SK-N-SH treated with all-trans-retinoic acid at 6 μM for 48 hours (cell line): Measurements from ENCODE around the gene ACOD1.
A peak's percentile ranks its signal among the peaks of the same experiment; 100 is the strongest.

Experiments
- ATAC-seq: fragments of 200-7000 bp; cut with Tn5 transposase; 3 replicates; pipeline ENCODE4 v1.9.1; 2020; ENCODE audit warnings: mild to moderate bottlenecking, moderate library complexity
- ARNTL ChIP-seq: fragments of 450-650 bp; formaldehyde crosslinking; IDR thresholded peaks from 2 replicates; pipeline ENCODE4 v1.5.0; 2020; ENCODE audit warnings: low read depth, mild to moderate bottlenecking, moderate library complexity, borderline replicate concordance
- BACH2 ChIP-seq: fragments of 250-450 bp; sonication (Bioruptor Pico); IDR thresholded peaks from 2 replicates; pipeline ENCODE4 v1.9.0; 2021; ENCODE audit warnings: mild to moderate bottlenecking, borderline replicate concordance
- CSDC2 ChIP-seq: fragments of 250-450 bp; sonication (Bioruptor Pico); IDR thresholded peaks from 2 replicates; pipeline ENCODE4 v1.5.0; 2020; ENCODE audit warnings: mild to moderate bottlenecking, moderate library complexity
- ESRRG ChIP-seq: fragments of 250-450 bp; sonication (Bioruptor Pico); IDR thresholded peaks from 2 replicates; pipeline ENCODE4 v1.6.1; 2021; ENCODE audit warnings: mild to moderate bottlenecking
- GLIS3 ChIP-seq: fragments of 250-450 bp; sonication (Bioruptor Pico); IDR thresholded peaks from 2 replicates; pipeline ENCODE4 v1.5.0; 2020; ENCODE audit warnings: mild to moderate bottlenecking, moderate library complexity
- ISL1 ChIP-seq: fragments of 250-450 bp; sonication (Bioruptor Pico); IDR thresholded peaks from 2 replicates; pipeline ENCODE4 v2.1.2; 2022; ENCODE audit warnings: mild to moderate bottlenecking, moderate library complexity
- OSR1 ChIP-seq: fragments of 250-450 bp; sonication (Bioruptor Pico); IDR thresholded peaks from 2 replicates; pipeline ENCODE4 v1.8.0; 2022; ENCODE audit warnings: moderate library complexity, mild to moderate bottlenecking, inconsistent platforms
- PATZ1 ChIP-seq: fragments of 250-450 bp; sonication (Bioruptor Pico); IDR thresholded peaks from 2 replicates; pipeline ENCODE4 v1.8.0; 2020; ENCODE audit warnings: mild to moderate bottlenecking, moderate library complexity, borderline replicate concordance
- PPARA ChIP-seq: fragments of 250-450 bp; sonication (Bioruptor Pico); IDR thresholded peaks from 2 replicates; pipeline ENCODE4 v1.5.0; 2020; ENCODE audit warnings: mild to moderate bottlenecking, borderline replicate concordance
- RARB ChIP-seq: fragments of 250-450 bp; sonication (Bioruptor Pico); IDR thresholded peaks from 2 replicates; pipeline ENCODE4 v1.8.0; 2021; ENCODE audit warnings: mild to moderate bottlenecking, moderate library complexity
- SNAI2 ChIP-seq: fragments of 250-450 bp; sonication (Bioruptor Pico); IDR thresholded peaks from 2 replicates; pipeline ENCODE4 v1.5.0; 2020; ENCODE audit warnings: mild to moderate bottlenecking, moderate library complexity
- TCF4 ChIP-seq: fragments of 250-450 bp; sonication (Bioruptor Pico); IDR thresholded peaks from 2 replicates; pipeline ENCODE4 v1.8.0; 2021; ENCODE audit warnings: mild to moderate bottlenecking, moderate library complexity, borderline replicate concordance
- TOX ChIP-seq: fragments of 250-450 bp; sonication (Bioruptor Pico); IDR thresholded peaks from 2 replicates; pipeline ENCODE4 v1.8.0; 2021; ENCODE audit warnings: mild to moderate bottlenecking, moderate library complexity, borderline replicate concordance
- ZC3H10 ChIP-seq: fragments of 250-450 bp; sonication (Bioruptor Pico); IDR thresholded peaks from 2 replicates; pipeline ENCODE4 v1.5.1; 2021; ENCODE audit warnings: mild to moderate bottlenecking, moderate library complexity
- ZFP3 ChIP-seq: fragments of 250-450 bp; sonication (Bioruptor Pico); IDR thresholded peaks from 2 replicates; pipeline ENCODE4 v1.5.0; 2020; ENCODE audit warnings: mild to moderate bottlenecking, moderate library complexity
- ZFP30 ChIP-seq: fragments of 450-650 bp; formaldehyde crosslinking; IDR thresholded peaks from 2 replicates; pipeline ENCODE4 v1.5.0; 2022; ENCODE audit warnings: mild to moderate bottlenecking, moderate library complexity
- ZNF565 ChIP-seq: fragments of 450-650 bp; formaldehyde crosslinking; conservative IDR thresholded peaks from 2 replicates; pipeline ENCODE4 v1.5.0; 2020; ENCODE audit warnings: low read depth, mild to moderate bottlenecking, moderate library complexity
- ZNF70 ChIP-seq: fragments of 450-650 bp; formaldehyde crosslinking; IDR thresholded peaks from 2 replicates; pipeline ENCODE4 v1.5.0; 2020; ENCODE audit warnings: mild to moderate bottlenecking, moderate library complexity
- ZNF8 ChIP-seq: fragments of 450-650 bp; formaldehyde crosslinking; IDR thresholded peaks from 2 replicates; pipeline ENCODE4 v1.5.0; 2020; ENCODE audit warnings: mild to moderate bottlenecking, moderate library complexity
- TF ChIP-seq, protein P1 (sequence below): fragments of 250-450 bp; sonication (Bioruptor Pico); IDR thresholded peaks from 2 replicates; pipeline ENCODE4 v1.5.1; 2020; ENCODE audit warnings: low read depth, mild to moderate bottlenecking, moderate library complexity
- TF ChIP-seq, protein P2 (sequence below): fragments of 250-450 bp; sonication (Bioruptor Pico); IDR thresholded peaks from 2 replicates; pipeline ENCODE4 v1.8.0; 2021; ENCODE audit warnings: low read depth, mild to moderate bottlenecking, moderate library complexity, borderline replicate concordance
- TF ChIP-seq, protein P3 (sequence below): fragments of 250-450 bp; sonication (Bioruptor Pico); IDR thresholded peaks from 2 replicates; pipeline ENCODE4 v1.5.1; 2021; ENCODE audit warnings: mild to moderate bottlenecking, moderate library complexity

Gene ACOD1

GRCh38 chr13:76934671-76935070 lies 13.6 kb upstream of the ACOD1 start:
- no peak for ATAC-seq
- TF ChIP-seq TOX (CRISPR knock-in tag) (no peak), TCF4 (CRISPR knock-in tag) (no peak), PATZ1 (CRISPR knock-in tag) (no peak), ZC3H10 (CRISPR knock-in tag) (no peak), ZFP30 (CRISPR knock-in tag) (no peak), BACH2 (CRISPR knock-in tag) (no peak), CSDC2 (CRISPR knock-in tag) (no peak), GLIS3 (CRISPR knock-in tag) (no peak), ZNF565 (CRISPR knock-in tag) (no peak), ESRRG (no peak)
- TF ChIP-seq, protein P1, sequence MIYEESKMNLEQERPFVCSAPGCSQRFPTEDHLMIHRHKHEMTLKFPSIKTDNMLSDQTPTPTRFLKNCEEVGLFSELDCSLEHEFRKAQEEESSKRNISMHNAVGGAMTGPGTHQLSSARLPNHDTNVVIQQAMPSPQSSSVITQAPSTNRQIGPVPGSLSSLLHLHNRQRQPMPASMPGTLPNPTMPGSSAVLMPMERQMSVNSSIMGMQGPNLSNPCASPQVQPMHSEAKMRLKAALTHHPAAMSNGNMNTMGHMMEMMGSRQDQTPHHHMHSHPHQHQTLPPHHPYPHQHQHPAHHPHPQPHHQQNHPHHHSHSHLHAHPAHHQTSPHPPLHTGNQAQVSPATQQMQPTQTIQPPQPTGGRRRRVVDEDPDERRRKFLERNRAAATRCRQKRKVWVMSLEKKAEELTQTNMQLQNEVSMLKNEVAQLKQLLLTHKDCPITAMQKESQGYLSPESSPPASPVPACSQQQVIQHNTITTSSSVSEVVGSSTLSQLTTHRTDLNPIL (CRISPR knock-in tag) = no peak
- TF ChIP-seq, protein P2, sequence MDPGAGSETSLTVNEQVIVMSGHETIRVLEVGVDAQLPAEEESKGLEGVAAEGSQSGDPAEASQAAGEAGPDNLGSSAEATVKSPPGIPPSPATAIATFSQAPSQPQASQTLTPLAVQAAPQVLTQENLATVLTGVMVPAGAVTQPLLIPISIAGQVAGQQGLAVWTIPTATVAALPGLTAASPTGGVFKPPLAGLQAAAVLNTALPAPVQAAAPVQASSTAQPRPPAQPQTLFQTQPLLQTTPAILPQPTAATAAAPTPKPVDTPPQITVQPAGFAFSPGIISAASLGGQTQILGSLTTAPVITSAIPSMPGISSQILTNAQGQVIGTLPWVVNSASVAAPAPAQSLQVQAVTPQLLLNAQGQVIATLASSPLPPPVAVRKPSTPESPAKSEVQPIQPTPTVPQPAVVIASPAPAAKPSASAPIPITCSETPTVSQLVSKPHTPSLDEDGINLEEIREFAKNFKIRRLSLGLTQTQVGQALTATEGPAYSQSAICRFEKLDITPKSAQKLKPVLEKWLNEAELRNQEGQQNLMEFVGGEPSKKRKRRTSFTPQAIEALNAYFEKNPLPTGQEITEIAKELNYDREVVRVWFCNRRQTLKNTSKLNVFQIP = no peak

GRCh38 chr13:76936763-76937162 lies 11.5 kb upstream of the ACOD1 start:
- ATAC-seq = no peak
- TF ChIP-seq ZNF8 (CRISPR knock-in tag) (no peak), GLIS3 (CRISPR knock-in tag) (no peak), SNAI2 (no peak), ARNTL (no peak), PPARA (no peak)

GRCh38 chr13:76937281-76937820 lies 11.0 kb upstream of the ACOD1 start:
- ATAC-seq = peak; percentile 97
- TF ChIP-seq ZFP30 (CRISPR knock-in tag) = no peak
- no peak for TF ChIP-seq TOX (CRISPR knock-in tag)
- no peak for TF ChIP-seq SNAI2
- TF ChIP-seq, protein P1 (CRISPR knock-in tag) = no peak
- TF ChIP-seq TCF4 (CRISPR knock-in tag) = no peak
- TF ChIP-seq ARNTL = no peak
- TF ChIP-seq OSR1 (CRISPR knock-in tag) = no peak
- no peak for TF ChIP-seq GLIS3 (CRISPR knock-in tag)
- TF ChIP-seq, protein P3, sequence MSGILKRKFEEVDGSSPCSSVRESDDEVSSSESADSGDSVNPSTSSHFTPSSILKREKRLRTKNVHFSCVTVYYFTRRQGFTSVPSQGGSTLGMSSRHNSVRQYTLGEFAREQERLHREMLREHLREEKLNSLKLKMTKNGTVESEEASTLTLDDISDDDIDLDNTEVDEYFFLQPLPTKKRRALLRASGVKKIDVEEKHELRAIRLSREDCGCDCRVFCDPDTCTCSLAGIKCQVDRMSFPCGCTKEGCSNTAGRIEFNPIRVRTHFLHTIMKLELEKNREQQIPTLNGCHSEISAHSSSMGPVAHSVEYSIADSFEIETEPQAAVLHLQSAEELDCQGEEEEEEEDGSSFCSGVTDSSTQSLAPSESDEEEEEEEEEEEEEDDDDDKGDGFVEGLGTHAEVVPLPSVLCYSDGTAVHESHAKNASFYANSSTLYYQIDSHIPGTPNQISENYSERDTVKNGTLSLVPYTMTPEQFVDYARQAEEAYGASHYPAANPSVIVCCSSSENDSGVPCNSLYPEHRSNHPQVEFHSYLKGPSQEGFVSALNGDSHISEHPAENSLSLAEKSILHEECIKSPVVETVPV (CRISPR knock-in tag) = no peak
- no peak for TF ChIP-seq BACH2 (CRISPR knock-in tag)
- no peak for TF ChIP-seq ESRRG

DNA sequence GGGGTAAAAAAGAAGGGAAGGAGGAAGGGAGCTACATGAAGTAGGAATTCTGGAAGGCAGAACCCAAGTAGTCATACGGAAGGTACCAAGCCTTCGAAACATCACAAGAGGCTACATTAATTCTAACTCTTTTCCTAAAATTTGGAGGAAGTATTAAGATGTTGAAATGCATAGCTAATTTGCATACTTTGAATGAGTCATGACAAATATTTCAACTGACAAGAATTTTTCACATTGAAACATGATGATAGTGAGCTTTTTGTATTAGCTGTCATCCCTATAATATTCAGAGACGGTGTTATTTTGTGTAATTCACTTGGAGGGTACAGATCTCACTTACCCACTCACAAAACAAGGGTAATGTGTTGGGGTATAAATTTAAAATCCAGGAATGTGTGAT lies 9.1 kb upstream of the ACOD1 start:
- TF ChIP-seq PPARA = no peak
- TF ChIP-seq, protein P3 (CRISPR knock-in tag) = no peak
- no peak for TF ChIP-seq ZNF565 (CRISPR knock-in tag)
- no peak for TF ChIP-seq ZNF70
- no peak for TF ChIP-seq ZC3H10 (CRISPR knock-in tag)
- TF ChIP-seq, protein P2 = no peak
- TF ChIP-seq CSDC2 (CRISPR knock-in tag) = no peak
- no peak for TF ChIP-seq SNAI2
- no peak for TF ChIP-seq ESRRG
- no peak for TF ChIP-seq ISL1
- TF ChIP-seq, protein P1 (CRISPR knock-in tag) = no peak
- TF ChIP-seq RARB (CRISPR knock-in tag) = no peak
- TF ChIP-seq BACH2 (CRISPR knock-in tag) = no peak
- no peak for TF ChIP-seq GLIS3 (CRISPR knock-in tag)
- no peak for TF ChIP-seq ZFP3 (CRISPR knock-in tag)
- no peak for TF ChIP-seq TCF4 (CRISPR knock-in tag)
- no peak for ATAC-seq
